GM12801 (cell line): Measurements from ENCODE around the gene PIEZO1.

Experiments
- CTCF ChIP-seq: IDR thresholded peaks from one replicate; pipeline ENCODE4 v1.5.1; 2011; ENCODE audit warnings: control low read depth; ENCODE audit not compliant: insufficient read length; ENCODE audit errors: extremely low read depth

The PIEZO1 gene

DNA sequence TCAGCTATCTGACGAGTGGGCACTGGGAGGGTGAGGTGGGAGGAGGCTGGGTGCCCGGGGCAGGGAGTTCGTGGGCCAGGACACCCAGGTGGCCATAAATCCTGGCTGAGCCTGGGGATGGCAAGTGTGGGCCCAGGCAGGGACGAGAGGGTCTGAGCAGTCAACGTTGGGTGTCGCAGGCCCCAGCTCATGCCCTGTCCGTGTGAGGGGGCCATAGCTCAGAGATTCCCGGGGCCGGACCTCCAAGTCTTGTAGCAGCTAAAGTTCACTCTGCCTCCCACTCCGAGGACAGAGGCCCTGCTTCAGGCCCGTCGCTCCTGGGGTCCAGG is 44.3 kb downstream of the PIEZO1 start:
- no peak for TF ChIP-seq CTCF

- no peak for TF ChIP-seq CTCF
These were observed 44.9 kb downstream of the PIEZO1 start for GRCh38 chr16:88739977-88740726.

DNA sequence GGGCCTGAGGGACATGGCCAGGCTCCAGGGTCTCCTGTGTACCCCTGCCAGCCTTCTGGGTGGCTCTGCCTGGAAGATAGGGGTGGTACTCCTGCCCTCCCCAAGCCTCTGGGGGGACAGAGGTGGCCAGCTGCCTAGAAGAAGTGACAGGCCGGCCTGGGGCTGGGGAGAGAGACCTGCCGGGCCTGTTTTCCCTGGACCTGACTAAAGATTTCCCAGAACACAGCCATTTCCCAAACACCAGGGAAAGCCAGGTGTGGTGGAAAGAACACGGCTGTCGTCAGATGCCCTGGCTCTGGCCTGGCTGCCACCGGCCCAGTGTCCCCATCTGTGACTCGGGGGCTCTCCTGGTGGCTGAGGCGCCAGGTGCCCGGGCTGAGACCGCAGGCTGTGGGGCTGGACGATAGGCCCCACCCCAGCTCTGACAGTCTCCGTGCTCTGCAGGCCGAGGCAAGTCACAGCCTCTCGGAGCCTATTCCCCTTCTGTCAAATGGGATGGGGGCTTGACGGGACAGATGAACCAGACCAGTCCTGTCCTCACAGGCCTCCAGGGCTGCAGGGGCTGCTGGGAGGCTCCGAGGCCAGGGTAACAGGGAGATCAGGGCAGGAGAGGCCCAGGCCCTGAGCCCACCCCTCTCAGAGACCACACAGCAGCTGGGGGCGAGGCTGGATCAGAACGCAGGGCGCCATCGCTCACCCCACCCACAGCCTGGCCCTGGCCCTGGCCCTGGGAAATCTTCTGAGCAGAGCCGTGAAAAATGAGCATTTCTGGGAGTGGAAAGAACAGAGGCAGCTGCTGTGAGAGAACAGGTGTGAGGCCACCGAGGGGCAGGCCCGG is 45.7 kb downstream of the PIEZO1 start:
- TF ChIP-seq CTCF = no peak

DNA sequence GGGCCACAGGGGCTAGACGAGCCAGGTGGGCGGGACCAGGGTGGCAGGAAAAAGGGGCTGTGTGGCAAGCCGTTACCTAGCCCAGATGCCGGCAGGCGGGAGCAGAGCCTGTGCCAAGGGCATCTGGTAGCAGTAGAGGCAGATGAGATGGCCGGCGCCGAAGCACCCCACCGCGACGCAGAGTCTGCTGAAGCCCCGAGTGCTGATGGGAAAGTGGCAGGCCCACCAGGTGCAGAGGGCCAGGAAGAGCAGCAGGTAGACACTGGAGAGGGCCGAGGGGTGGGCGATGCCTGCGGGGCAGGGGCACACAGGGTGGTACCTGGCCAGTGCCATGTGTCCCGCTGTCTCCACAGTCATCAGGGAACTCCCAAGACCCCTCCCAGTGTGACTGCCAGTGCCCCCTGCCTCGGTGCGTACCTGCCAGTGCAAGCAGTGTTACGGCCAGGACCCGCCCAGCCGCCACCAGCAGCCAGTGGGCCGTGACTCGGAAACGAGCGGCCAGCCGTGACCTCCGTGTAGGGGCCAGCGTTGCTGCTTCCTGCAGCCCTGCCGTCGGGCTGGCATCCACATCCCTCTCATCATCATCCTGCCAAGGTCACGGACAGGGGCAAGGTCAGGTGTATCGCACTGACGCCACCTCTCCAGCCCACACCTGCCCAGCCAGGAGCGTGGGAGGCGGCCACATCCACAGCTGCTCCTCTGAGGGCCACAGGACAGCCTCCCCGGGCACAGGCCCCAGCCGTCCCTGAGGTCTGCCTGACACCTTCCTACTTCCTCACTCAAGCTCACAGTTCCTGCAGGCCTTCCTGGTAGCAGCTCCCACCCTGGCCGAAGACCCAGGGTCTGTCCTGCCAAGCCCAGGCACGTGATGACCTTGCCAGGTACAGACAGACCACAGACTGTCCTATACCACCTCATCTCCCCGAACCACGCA is 46.6 kb downstream of the PIEZO1 start:
- no peak for TF ChIP-seq CTCF

GRCh38 chr16:88737298-88738150 is 47.5 kb downstream of the PIEZO1 start:
- TF ChIP-seq CTCF = no peak

DNA sequence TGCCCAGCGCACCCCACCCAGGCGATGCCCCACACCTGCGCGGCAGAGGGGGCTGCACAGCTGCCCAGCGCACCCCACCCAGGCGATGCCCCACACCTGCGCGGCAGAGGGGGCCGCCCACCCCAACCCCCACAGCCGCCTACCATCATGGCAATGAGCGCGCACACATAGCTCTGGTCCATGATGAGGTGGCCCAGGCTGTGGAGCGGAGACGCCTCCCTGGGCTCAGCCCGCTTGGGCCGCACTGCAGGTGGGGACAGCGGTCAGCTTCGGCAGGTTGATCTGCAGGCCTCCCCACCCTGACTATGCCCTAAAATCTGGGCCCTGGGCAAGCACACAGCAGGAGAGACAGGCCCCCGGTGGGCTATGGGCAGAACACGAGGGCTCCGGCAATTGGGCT is 48.5 kb downstream of the PIEZO1 start:
- no peak for TF ChIP-seq CTCF
